ENCODE measurements around the gene CARNS1.

DNA sequence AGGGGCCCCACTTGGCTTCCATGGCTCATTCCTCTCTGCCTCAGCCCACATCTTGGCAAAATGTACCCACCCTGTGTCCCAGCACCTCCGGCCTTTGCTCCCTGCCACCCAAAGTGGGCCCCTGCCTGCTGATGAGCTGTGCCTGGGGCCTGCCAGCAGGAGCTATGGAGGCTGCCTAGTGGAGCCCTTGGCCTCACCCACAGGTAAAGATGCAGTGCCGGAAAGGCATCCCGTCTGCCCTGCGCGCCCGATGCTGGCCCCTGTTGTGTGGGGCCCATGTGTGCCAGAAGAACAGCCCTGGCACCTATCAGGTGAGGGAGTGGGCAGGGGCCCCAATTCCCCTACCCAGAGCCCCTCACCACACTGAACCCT is 10.3 kb upstream of the CARNS1 start:
- TF ChIP-seq POLR2AphosphoS5 (IDR thresholded peaks at IDR 0.05; ENCODE audit: borderline replicate concordance, low read depth, low read length) (no peak), EZH2 (IDR thresholded peaks at IDR 0.05) (no peak), FOXP2 (optimal IDR thresholded peaks at IDR 0.05; ENCODE audit: control extremely low read depth, extremely low read length, insufficient read depth) (no peak)
